Ascending aorta (tissue), 2 donors: ENCODE results near the gene RMC1. TPM values are rescaled to one million over a fixed set of nuclear protein-coding genes. Genes with fewer than 3 reads are reported as not detected.
"Not testable (repeated sequence)": the region's sequence is repeated elsewhere in the genome, so short reads cannot be mapped to it uniquely, and the experiment has no call there.

Experiments used
- DNase-seq, 2 donors: peaks; one replicate each; pipeline ENCODE4 v3.0.0-alpha.2; 2019; ENCODE audit warnings: low spot score in 2 of 2
- H3K27ac ChIP-seq, 2 donors: fragments of 200-600 bp; sonication (generic); one replicate each; pipeline ENCODE4 v1.5.1; 2016 to 2017; ENCODE audit warnings: mild to moderate bottlenecking in 1 of 2
- H3K27me3 ChIP-seq: fragments of 200-600 bp; sonication (generic); one replicate; pipeline ENCODE4 v1.5.1; 2017
- H3K36me3 ChIP-seq, 2 donors: fragments of 200-600 bp; sonication (generic); one replicate each; pipeline ENCODE4 v1.5.1; 2016
- H3K4me1 ChIP-seq, 2 donors: fragments of 200-600 bp; sonication (generic); one replicate each; pipeline ENCODE4 v1.5.1; 2016 to 2017; ENCODE audit warnings: mild to moderate bottlenecking in 1 of 2
- H3K4me3 ChIP-seq, 2 donors: fragments of 200-600 bp; sonication (generic); one replicate each; pipeline ENCODE4 v1.5.1; 2016 to 2017; ENCODE audit warnings: mild to moderate bottlenecking in 1 of 2
- H3K9me3 ChIP-seq, 2 donors: fragments of 200-600 bp; sonication (generic); one replicate each; pipeline ENCODE4 v1.5.1; 2016
- CTCF ChIP-seq, 3 experiments: fragments of 200-600 bp in 2 of 3; fragments of 450-650 bp in 1 of 3; sonication (generic) in 2 of 3; IDR thresholded peaks; one replicate each; pipeline ENCODE4 v1.5.1; 2016 to 2019; ENCODE audit warnings: antibody characterized with exemption in 3 of 3, mild to moderate bottlenecking in 1 of 3, moderate library complexity in 1 of 3
- intact Hi-C: fragments of 100-400 bp; cut with DNase I; formaldehyde crosslinking; loops from one replicate; pipeline ENCODE4 v1.15.1; 2023
- total RNA-seq: library from RNA; depleted of rRNA; stranded (reverse); fragments of >200 nt; gene quantifications from one replicate; pipeline ENCODE4 v1.1.0, GENCODE V29; 2016

The RMC1 gene
- total RNA-seq, 1 donor from 2014 or later = 20.1 TPM

- no peak for DNase-seq
- H3K27me3 ChIP-seq = no peaks in the 10 kb centered on the region
- H3K4me1 ChIP-seq = no peaks in the 10 kb centered on the region
- no peak for TF ChIP-seq CTCF (IDR thresholded peaks at IDR 0.05)
- H3K4me3 ChIP-seq = no peak overlapping the region
- H3K9me3 ChIP-seq = no peaks in the 10 kb centered on the region
- H3K27ac ChIP-seq = no peak overlapping the region
- peaks cover 4 to 40% of the 10 kb centered on the region in 2 donors for H3K36me3 ChIP-seq
- intact Hi-C loops = no loop called here
Measured at GRCh38 chr18:23575309-23575651, 72.0 kb downstream of the RMC1 start.

- H3K4me1 ChIP-seq, DNase-seq, H3K9me3 ChIP-seq, H3K4me3 ChIP-seq, H3K27me3 ChIP-seq, intact Hi-C loops, H3K27ac ChIP-seq: not testable (repeated sequence)
- H3K36me3 ChIP-seq = peaks cover 2 to 20% of the 10 kb centered on the region in 2 donors
Measured at GRCh38 chr18:23577521-23577920, 74.2 kb downstream of the RMC1 start.

- Histone ChIP-seq H3K4me3 (no peak overlapping the region), H3K36me3 (peaks cover 0 to 16% of the 10 kb centered on the region in 2 donors), H3K27ac (no peak overlapping the region), H3K4me1 (peaks cover 0 to 9% of the 10 kb centered on the region in 2 donors), H3K27me3 (no peaks in the 10 kb centered on the region), H3K9me3 (no peaks in the 10 kb centered on the region)
- TF ChIP-seq CTCF (IDR thresholded peaks at IDR 0.05) = no peak
- intact Hi-C loops = no loop called here
- no peak for DNase-seq
Measured at GRCh38 chr18:23578067-23578701, 74.9 kb downstream of the RMC1 start.

- Histone ChIP-seq H3K9me3 (no peaks in the 10 kb centered on the region), H3K4me1 (peaks cover 0 to 17% of the 10 kb centered on the region in 2 donors), H3K36me3 (peaks cover 0 to 15% of the 10 kb centered on the region in 2 donors), H3K4me3 (no peak overlapping the region), H3K27ac (no peak overlapping the region), H3K27me3 (no peaks in the 10 kb centered on the region)
- intact Hi-C loops = no loop called here
- no peak for TF ChIP-seq CTCF (IDR thresholded peaks at IDR 0.05)
- no peak for DNase-seq
Measured at GRCh38 chr18:23578891-23579653, 75.8 kb downstream of the RMC1 start.

- H3K27ac ChIP-seq = no peak overlapping the region
- no peak for DNase-seq
- H3K4me1 ChIP-seq = peaks cover 7 to 29% of the 10 kb centered on the region in 2 donors
- H3K36me3 ChIP-seq = peaks cover 0 to 9% of the 10 kb centered on the region in 2 donors
- TF ChIP-seq CTCF (IDR thresholded peaks at IDR 0.05) = no peak
- no peaks in the 10 kb centered on the region for H3K27me3 ChIP-seq
- intact Hi-C loops = loop anchor here (10.0 kb wide), 1 partner anchor 1774 kb away; the partner anchor contains the start of gene ZNF521
- no peak overlapping the region for H3K4me3 ChIP-seq
- H3K9me3 ChIP-seq = no peaks in the 10 kb centered on the region
Measured at GRCh38 chr18:23580677-23581367, 77.5 kb downstream of the RMC1 start.

Other genes with a start within 250 kb of the RMC1 start
- gene RIOK3, start 50.2 kb upstream of the RMC1 start, total RNA-seq = 9.3 TPM
- gene NPC1, start 83.0 kb downstream of the RMC1 start, total RNA-seq = 21.6 TPM
- gene ANKRD29, start 159.4 kb downstream of the RMC1 start, total RNA-seq = 118 TPM
- gene LAMA3, start 185.9 kb downstream of the RMC1 start, total RNA-seq = 27.2 TPM